ENCODE measurements around the gene NWD2. TPM values are rescaled to one million over a fixed set of nuclear protein-coding genes. Genes with fewer than 3 reads are reported as not detected.

NWD2 gene
- total and polyA plus RNA-seq, 10 donors = 0.05 TPM; not detected in 9

GRCh38 chr4:37465845-37466244 lies 221.3 kb downstream of the NWD2 start:
- intact Hi-C loops (cut with DNase I; ENCODE audit: low total_unique reads) = no loop called here
- 40 to 91% (median 79%) methylated on average over 2 of the region's 2 CpGs for WGBS, 5 donors
- H3K4me3 ChIP-seq = no peak overlapping the region
- H3K9me3 ChIP-seq = no peaks in the 10 kb centered on the region
- H3K36me3 ChIP-seq = no peaks in the 10 kb centered on the region
- TF ChIP-seq CTCF (IDR thresholded peaks at IDR 0.05 in 8 of 11, conservative IDR thresholded peaks at IDR 0.05 in 3 of 11) = no peak
- TF ChIP-seq POLR2A (IDR thresholded peaks at IDR 0.05) = no peak
- no peak for TF ChIP-seq POLR2AphosphoS5 (IDR thresholded peaks at IDR 0.05)
- H3K27ac ChIP-seq = no peak overlapping the region
- no peaks in the 10 kb centered on the region for H3K4me1 ChIP-seq
- DNase-seq = no peak
- peaks cover 0 to 8% (median 0%) of the 10 kb centered on the region in 7 donors for H3K27me3 ChIP-seq (replicated peaks in 1 of 7)

- Histone ChIP-seq H3K4me1 (no peaks in the 10 kb centered on the region), H3K27me3 (replicated peaks in 1 of 7) (peaks cover 0 to 4% (median 0%) of the 10 kb centered on the region in 7 donors), H3K27ac (no peak overlapping the region), H3K9me3 (no peaks in the 10 kb centered on the region), H3K4me3 (no peak overlapping the region), H3K36me3 (no peaks in the 10 kb centered on the region)
- intact Hi-C loops (cut with DNase I; ENCODE audit: low total_unique reads) = no loop called here
- TF ChIP-seq CTCF (IDR thresholded peaks at IDR 0.05 in 8 of 11, conservative IDR thresholded peaks at IDR 0.05 in 3 of 11) (no peak), POLR2A (IDR thresholded peaks at IDR 0.05) (no peak), POLR2AphosphoS5 (IDR thresholded peaks at IDR 0.05) (no peak)
- 62 to 86% (median 69%) methylated on average over 3 of the region's 3 CpGs for WGBS, 5 donors
- DNase-seq = no peak
Measured at GRCh38 chr4:37467223-37467622, 222.7 kb downstream of the NWD2 start.

GRCh38 chr4:37467824-37468223 lies 223.3 kb downstream of the NWD2 start:
- H3K27me3 ChIP-seq (replicated peaks in 1 of 7) = peaks cover 0 to 4% (median 0%) of the 10 kb centered on the region in 7 donors
- no peaks in the 10 kb centered on the region for H3K4me1 ChIP-seq
- 66 to 93% (median 79%) methylated on average over 4 of the region's 4 CpGs for WGBS, 5 donors
- intact Hi-C loops (cut with DNase I; ENCODE audit: low total_unique reads) = no loop called here
- no peaks in the 10 kb centered on the region for H3K9me3 ChIP-seq
- DNase-seq = no peak
- TF ChIP-seq POLR2AphosphoS5 (IDR thresholded peaks at IDR 0.05) (no peak), POLR2A (IDR thresholded peaks at IDR 0.05) (no peak), CTCF (IDR thresholded peaks at IDR 0.05 in 8 of 11, conservative IDR thresholded peaks at IDR 0.05 in 3 of 11) (no peak)
- H3K4me3 ChIP-seq = no peak overlapping the region
- no peak overlapping the region for H3K27ac ChIP-seq
- H3K36me3 ChIP-seq = no peaks in the 10 kb centered on the region

- H3K36me3 ChIP-seq = no peaks in the 10 kb centered on the region
- TF ChIP-seq POLR2A (IDR thresholded peaks at IDR 0.05) = no peak
- TF ChIP-seq POLR2AphosphoS5 (IDR thresholded peaks at IDR 0.05) = no peak
- no peak for TF ChIP-seq CTCF (IDR thresholded peaks at IDR 0.05 in 8 of 11, conservative IDR thresholded peaks at IDR 0.05 in 3 of 11)
- peaks cover 0 to 13% (median 0%) of the 10 kb centered on the region in 7 donors for H3K27me3 ChIP-seq (replicated peaks in 1 of 7)
- no peak overlapping the region for H3K27ac ChIP-seq
- WGBS, 5 donors = 85 to 93% (median 91%) methylated on average over 2 of the region's 2 CpGs
- H3K4me1 ChIP-seq = no peaks in the 10 kb centered on the region
- H3K9me3 ChIP-seq = no peaks in the 10 kb centered on the region
- DNase-seq = no peak
- intact Hi-C loops (cut with DNase I; ENCODE audit: low total_unique reads) = no loop called here
- no peak overlapping the region for H3K4me3 ChIP-seq
Measured at GRCh38 chr4:37469286-37469685, 224.7 kb downstream of the NWD2 start.

All from spleen (tissue), 11 donors.